Psoas muscle (tissue), 8 donors: Measurements from ENCODE around the gene COL18A1. TPM values are rescaled to one million over a fixed set of nuclear protein-coding genes. Genes with fewer than 3 reads are reported as not detected.
A peak's percentile ranks its signal among the peaks of the same experiment; 100 is the strongest.

Source experiments
- ATAC-seq, 4 donors: fragments of 200-7000 bp; cut with Tn5 transposase; one replicate each; pipeline ENCODE4 v1.9.1; 2020; ENCODE audit warnings: moderate library complexity in 3 of 4, mild to moderate bottlenecking in 2 of 4
- DNase-seq, 2 donors: peaks; one replicate each; pipeline ENCODE4 v3.0.0-alpha.2; 2020
- H3K27ac ChIP-seq: fragments of 200-600 bp; one replicate; pipeline ENCODE4 v1.8.0; 2022
- H3K27me3 ChIP-seq, 3 donors: fragments of 200-600 bp in 1 of 3; one replicate each; pipeline versions ENCODE4 v1.6.1 to v1.8.0; 2013 to 2022; ENCODE audit warnings: low read length in 2 of 3, mild to moderate bottlenecking in 2 of 3, moderate library complexity in 1 of 3; ENCODE audit not compliant: insufficient read depth in 3 of 3
- H3K36me3 ChIP-seq, 2 donors: fragments of 200-600 bp in 1 of 2; one replicate each; pipeline versions ENCODE4 v1.6.1 to v1.8.0; 2013 to 2022; ENCODE audit warnings: low read depth in 1 of 2, mild to moderate bottlenecking in 1 of 2, moderate library complexity in 1 of 2; ENCODE audit not compliant: insufficient read depth in 1 of 2
- H3K4me1 ChIP-seq: fragments of 200-600 bp; one replicate; pipeline ENCODE4 v1.8.0; 2022
- H3K4me3 ChIP-seq: fragments of 200-600 bp; one replicate; pipeline ENCODE4 v1.8.0; 2022; ENCODE audit warnings: mild to moderate bottlenecking
- H3K9me3 ChIP-seq: fragments of 200-600 bp; one replicate; pipeline ENCODE4 v1.8.0; 2022
- CTCF ChIP-seq: fragments of 200-600 bp; IDR thresholded peaks from one replicate; pipeline ENCODE4 v1.8.0; 2022; ENCODE audit warnings: antibody characterized with exemption
- WGBS, 3 donors: extraction: QIAGEN DNeasy Blood & Tissue Kit; methylation state at CpG; one replicate each; pipeline versions ENCODE4 v1.1.6 to v1.1.7; 2013; 5-methylcytosine and 5-hydroxymethylcytosine counted together
- intact Hi-C, 2 donors: fragments of 100-400 bp; cut with DNase I; formaldehyde crosslinking; loops; one replicate each; pipeline versions ENCODE4 v1.11.0 to v1.14.2; 2022
- polyA plus RNA-seq, 3 donors: library from polyadenylated mRNA; stranded (reverse); fragments of 200-250 nt; gene quantifications; one replicate each; pipeline ENCODE4 v1.2.3, GENCODE V29; 2013
- total RNA-seq, 4 donors: library from RNA; stranded (reverse); fragmentation: NEBNext Ultra II Directional in 2 of 4; extraction: Animal tissue kit (Norgen Biotek cat#: 25700) in 2 of 4; gene quantifications; one replicate each; pipeline versions ENCODE4 v1.2.1 to v1.2.4, GENCODE V29; 2021 to 2023
- donor health status: healthy with polysubstance abuse.
- donor health status: DM: no; HTN: no; CAD: no; lungs with moderate emphysema.
- donor health status: Bipolar disorder and iron deficiency.
- donor health status: healthy.
- donor health status: DM: yes; HTN: yes; CAD: no.
- donor health status: DM: no; HTN: no; CAD: no.
- donor health status: DM: no; HTN: no; CAD: no.
- donor health status: DM: yes; HTN: yes; CAD: no.

Gene COL18A1
- total and polyA plus RNA-seq, 7 donors: 4.8 to 25.3 (median 12.1) TPM

- H3K27ac ChIP-seq: no peak overlapping the region
- 84 to 88% (median 84%) methylated on average over 7 of the region's 7 CpGs for WGBS, 3 donors
- H3K27me3 ChIP-seq: peaks cover 0 to 35% (median 8%) of the 10 kb centered on the region in 3 donors
- intact Hi-C loops: no loop called here
- no peaks in the 10 kb centered on the region for H3K9me3 ChIP-seq
- no peak for TF ChIP-seq CTCF
- H3K36me3 ChIP-seq: peaks cover 0 to 6% of the 10 kb centered on the region in 2 donors
- no peak overlapping the region for H3K4me3 ChIP-seq
- DNase-seq: no peak
- no peaks in the 10 kb centered on the region for H3K4me1 ChIP-seq
- ATAC-seq: no peak
Measured at GRCh38 chr21:45470087-45470515, 65.1 kb downstream of the COL18A1 start.

- intact Hi-C loops: no loop called here
- no peak overlapping the region for H3K4me3 ChIP-seq
- H3K9me3 ChIP-seq: no peaks in the 10 kb centered on the region
- peaks cover 0 to 28% (median 8%) of the 10 kb centered on the region in 3 donors for H3K27me3 ChIP-seq
- DNase-seq (peak; percentile 48 to 63), ATAC-seq (peak; percentile 22 to 67 (median 44))
- TF ChIP-seq CTCF: no peak
- 40 to 55% (median 43%) methylated on average over 27 to 28 of the region's 28 CpGs for whole genome bisulfite sequencing, 3 donors
- peaks cover 0 to 12% of the 10 kb centered on the region in 2 donors for H3K36me3 ChIP-seq
- H3K27ac ChIP-seq: peak overlapping the region; percentile 43
- H3K4me1 ChIP-seq: no peaks in the 10 kb centered on the region
Measured at GRCh38 chr21:45470773-45471524, 66.0 kb downstream of the COL18A1 start.

GRCh38 chr21:45471525-45472221, 66.7 kb downstream of the COL18A1 start:
- ATAC-seq: peak; percentile 27 to 71 (median 37)
- Histone ChIP-seq H3K36me3 (peaks cover 0 to 12% of the 10 kb centered on the region in 2 donors), H3K9me3 (no peaks in the 10 kb centered on the region), H3K27ac (peak overlapping the region; percentile 43), H3K27me3 (peaks cover 0 to 25% (median 8%) of the 10 kb centered on the region in 3 donors), H3K4me3 (no peak overlapping the region), H3K4me1 (no peaks in the 10 kb centered on the region)
- DNase-seq: peak; percentile 49 to 72
- WGBS, 3 donors: 35 to 41% (median 36%) methylated on average over 30 of the region's 30 CpGs
- no peak for TF ChIP-seq CTCF
- intact Hi-C loops: no loop called here

GRCh38 chr21:45472445-45473365, 67.7 kb downstream of the COL18A1 start:
- Histone ChIP-seq H3K9me3 (no peaks in the 10 kb centered on the region), H3K36me3 (peaks cover 0 to 12% of the 10 kb centered on the region in 2 donors), H3K27ac (no peak overlapping the region), H3K4me3 (no peak overlapping the region), H3K27me3 (peaks cover 0 to 18% (median 8%) of the 10 kb centered on the region in 3 donors), H3K4me1 (no peaks in the 10 kb centered on the region)
- no peak for TF ChIP-seq CTCF
- WGBS, 3 donors: 89 to 91% (median 91%) methylated on average over 41 to 42 of the region's 42 CpGs
- ATAC-seq: no peak
- DNase-seq: peak in 1 of 2 donors; percentile 62
- intact Hi-C loops: no loop called here
